HEK293T (cell line): ENCODE measurements around the gene TOMM70.

Experiments used
- CTCF ChIA-PET: fragments of 350-600 bp; formaldehyde crosslinking; extraction: SDS; loops from one replicate; lab custom pipeline; 2021; ENCODE audit warnings: antibody characterized with exemption, inconsistent platforms; lab: Yijun Ruan, JAX
- POLR2A ChIA-PET: fragments of 350-600 bp; formaldehyde crosslinking; extraction: SDS; loops from one replicate; lab custom pipeline; 2020; ENCODE audit warnings: antibody characterized with exemption, inconsistent platforms; lab: Yijun Ruan, JAX
- DNase-seq: peaks from one replicate; pipeline ENCODE4 v3.0.0; 2012; ENCODE audit warnings: mixed read lengths; ENCODE audit errors: extremely low spot score
- ARNT ChIP-seq: fragments of 450-650 bp; IDR thresholded peaks from 2 replicates; pipeline ENCODE4 v1.6.1; 2017; ENCODE audit warnings: mild to moderate bottlenecking
- BHLHE40 ChIP-seq: fragments of 450-650 bp; IDR thresholded peaks from 2 replicates; pipeline ENCODE4 v1.6.1; 2016; ENCODE audit warnings: mild to moderate bottlenecking, moderate library complexity, borderline replicate concordance
- CTBP1 ChIP-seq: fragments of 450-650 bp; IDR thresholded peaks from 2 replicates; pipeline ENCODE4 v1.6.1; 2016; ENCODE audit warnings: borderline replicate concordance
- ELF4 ChIP-seq: fragments of 450-650 bp; IDR thresholded peaks from 2 replicates; pipeline ENCODE4 v1.6.1; 2017; ENCODE audit warnings: antibody characterized with exemption
- FOXA1 ChIP-seq: fragments of 450-650 bp; IDR thresholded peaks from 2 replicates; pipeline ENCODE4 v1.6.1; 2016; ENCODE audit warnings: mild to moderate bottlenecking
- FOXK2 ChIP-seq: fragments of 450-650 bp; IDR thresholded peaks from 2 replicates; pipeline ENCODE4 v1.6.1; 2016; ENCODE audit warnings: mild to moderate bottlenecking
- FOXM1 ChIP-seq: fragments of 450-650 bp; IDR thresholded peaks from 2 replicates; pipeline ENCODE4 v1.6.1; 2017; ENCODE audit warnings: mild to moderate bottlenecking, borderline replicate concordance
- HDGF ChIP-seq: fragments of 450-650 bp; IDR thresholded peaks from 2 replicates; pipeline ENCODE4 v1.6.1; 2017; ENCODE audit warnings: antibody characterized with exemption, borderline replicate concordance
- L3MBTL2 ChIP-seq: fragments of 450-650 bp; conservative IDR thresholded peaks from 2 replicates; pipeline ENCODE4 v1.6.1; 2016; ENCODE audit warnings: mild to moderate bottlenecking
- LEF1 ChIP-seq: fragments of 450-650 bp; IDR thresholded peaks from 2 replicates; pipeline ENCODE4 v1.6.1; 2017; ENCODE audit warnings: mild to moderate bottlenecking, borderline replicate concordance
- NFRKB ChIP-seq: fragments of 450-650 bp; IDR thresholded peaks from 2 replicates; pipeline ENCODE4 v1.6.1; 2016; ENCODE audit warnings: mild to moderate bottlenecking, moderate library complexity
- PKNOX1 ChIP-seq: fragments of 450-650 bp; IDR thresholded peaks from 2 replicates; pipeline ENCODE4 v1.6.1; 2016
- SP1 ChIP-seq: fragments of 450-650 bp; IDR thresholded peaks from 2 replicates; pipeline ENCODE4 v1.6.1; 2017
- SUZ12 ChIP-seq: fragments of 450-650 bp; IDR thresholded peaks from 2 replicates; pipeline ENCODE4 v1.6.1; 2016; ENCODE audit warnings: mild to moderate bottlenecking
- TARDBP ChIP-seq: fragments of 450-650 bp; IDR thresholded peaks from 2 replicates; pipeline ENCODE4 v1.6.1; 2016
- ZNF384 ChIP-seq: fragments of 450-650 bp; IDR thresholded peaks from 2 replicates; pipeline ENCODE4 v1.6.1; 2016

Gene TOMM70

GRCh38 chr3:100411091-100411982 lies 10.4 kb upstream of the TOMM70 start:
- ChIA-PET POLR2A (interaction anchor here (2.0 kb wide), 1 partner anchor 10 kb away, joined by 6 read pairs; the partner anchor contains the start of genes LNP1 and TOMM70), CTCF (no interaction called here)

DNA sequence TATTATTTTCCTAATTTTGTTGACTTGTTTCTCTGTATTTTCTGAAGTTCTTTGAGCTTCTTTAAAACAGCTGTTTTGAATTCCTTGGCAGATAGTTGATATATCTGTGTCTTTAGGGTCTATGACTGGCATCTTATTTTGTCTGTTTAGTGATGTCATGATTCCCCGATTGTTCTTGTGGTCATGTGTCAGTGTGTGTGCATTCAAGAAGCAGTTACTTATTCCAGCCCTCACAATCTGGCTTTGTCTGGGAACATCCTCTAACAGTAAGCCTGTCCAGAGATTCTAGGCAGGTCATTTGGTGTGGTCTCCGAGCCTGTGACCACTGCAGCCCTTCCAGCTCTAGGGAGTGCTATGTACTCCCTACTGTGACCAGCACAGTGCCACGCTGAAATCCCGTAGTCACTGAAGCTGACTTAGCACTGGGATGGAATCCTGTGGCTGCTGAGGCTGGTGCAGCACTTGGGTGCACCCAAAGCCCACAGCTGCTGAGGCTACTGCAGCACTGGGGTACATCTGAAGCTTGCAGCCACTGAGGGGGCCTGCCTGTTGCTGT lies 7.2 kb upstream of the TOMM70 start:
- ChIA-PET POLR2A (no interaction called here), CTCF (no interaction called here)
- no peak for DNase-seq
- TF ChIP-seq L3MBTL2 (no peak), ZNF384 (no peak), CTBP1 (no peak), FOXA1 (no peak), FOXM1 (no peak), HDGF (no peak), TARDBP (no peak), BHLHE40 (no peak), LEF1 (no peak), FOXK2 (no peak), ARNT (no peak), ELF4 (no peak), SUZ12 (no peak)

More at GRCh38 chr3:100411091-100411982, 10.4 kb upstream of the TOMM70 start:
- DNase-seq = no peak
- no peak for TF ChIP-seq HDGF
- TF ChIP-seq SP1 = no peak
- no peak for TF ChIP-seq FOXM1
- TF ChIP-seq FOXA1 = no peak
- TF ChIP-seq ARNT = no peak
- no peak for TF ChIP-seq CTBP1
- no peak for TF ChIP-seq NFRKB
- no peak for TF ChIP-seq SUZ12
- TF ChIP-seq L3MBTL2 = no peak
- no peak for TF ChIP-seq PKNOX1
- no peak for TF ChIP-seq TARDBP
- TF ChIP-seq LEF1 = no peak
- no peak for TF ChIP-seq ELF4
- TF ChIP-seq ZNF384 = no peak
- no peak for TF ChIP-seq FOXK2
- no peak for TF ChIP-seq BHLHE40

GRCh38 chr3:100407164-100407563 lies 6.3 kb upstream of the TOMM70 start:
- CTCF ChIA-PET = no interaction called here
- TF ChIP-seq L3MBTL2 (no peak), LEF1 (no peak), TARDBP (no peak), PKNOX1 (peak; percentile 72), ARNT (no peak)
- POLR2A ChIA-PET = no interaction called here
- no peak for DNase-seq

DNA sequence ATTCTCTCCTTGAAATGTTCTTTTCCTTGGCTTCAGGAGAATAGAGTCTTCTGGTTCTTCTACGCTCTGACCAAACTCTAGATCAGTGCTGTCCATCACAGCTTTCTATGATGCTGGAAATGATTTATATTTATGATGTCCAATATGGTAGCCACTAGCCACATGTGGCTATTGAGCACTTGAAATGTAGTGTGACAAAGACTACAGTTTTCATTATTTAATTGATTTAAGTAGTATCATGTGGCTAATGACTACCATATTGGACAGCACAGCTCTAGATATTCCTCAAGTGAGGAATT lies 3.3 kb upstream of the TOMM70 start:
- CTCF ChIA-PET = no interaction called here
- TF ChIP-seq FOXK2 (no peak), SUZ12 (no peak), LEF1 (no peak), ARNT (no peak), PKNOX1 (peak; percentile 50; the same call in 1 of the 2 replicates)
- POLR2A ChIA-PET = interaction anchor here (1.3 kb wide), 1 partner anchor 15 kb away, joined by 4 read pairs; no protein-coding TSS in a partner anchor
- DNase-seq = no peak

DNA sequence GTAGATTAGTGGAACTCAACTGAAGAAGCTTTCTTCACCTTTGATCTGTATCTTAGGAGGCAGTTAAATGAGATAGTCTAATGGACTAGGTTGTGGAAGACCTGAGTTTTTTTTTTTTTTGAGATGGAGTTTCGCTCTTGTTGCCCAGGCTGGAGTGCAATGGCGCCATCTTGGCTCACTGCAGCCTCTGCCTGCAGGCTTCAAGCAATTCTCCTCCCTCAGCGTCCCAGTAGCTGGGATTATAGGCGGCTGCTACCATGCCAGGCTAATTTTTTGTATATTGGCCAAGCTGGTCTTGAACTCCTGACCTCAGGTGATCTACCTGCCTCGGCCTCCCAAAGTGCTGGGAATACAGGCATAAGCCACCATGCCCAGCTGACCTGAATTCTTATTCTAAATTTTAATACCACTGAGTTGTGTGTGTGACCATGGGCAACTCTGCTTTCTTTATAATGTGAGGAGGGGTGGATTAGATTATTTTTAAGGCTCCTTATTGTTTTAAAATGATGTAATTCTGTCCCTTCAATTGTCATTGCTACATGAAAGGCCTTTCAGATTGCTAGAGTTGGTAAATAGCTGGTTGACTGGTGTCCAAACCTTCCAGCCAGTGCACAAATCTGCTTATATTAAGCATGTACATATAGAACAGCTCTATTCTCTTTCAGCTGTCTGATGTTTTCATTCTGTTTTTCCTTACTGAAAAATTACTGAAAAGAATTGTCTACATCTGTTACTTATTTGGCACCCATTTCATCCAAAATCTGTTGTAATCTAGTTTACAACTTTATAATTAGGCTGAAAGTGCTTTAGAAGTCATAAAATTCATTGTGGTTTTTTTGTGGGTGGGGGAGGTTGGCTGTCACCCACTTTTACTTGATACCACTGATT lies 2.7 kb upstream of the TOMM70 start:
- DNase-seq = no peak
- ChIA-PET POLR2A (interaction anchor here (1.3 kb wide), 1 partner anchor 16 kb away, joined by 4 read pairs; no protein-coding TSS in a partner anchor), CTCF (no interaction called here)
- TF ChIP-seq ZNF384 = peak; percentile 95
- peak; percentile 12; the same call in 1 of the 2 replicates for TF ChIP-seq NFRKB
- no peak for TF ChIP-seq FOXA1

GRCh38 chr3:100402891-100403290 lies 2.0 kb upstream of the TOMM70 start:
- no peak for DNase-seq
- TF ChIP-seq FOXA1 = no peak
- no peak for TF ChIP-seq ZNF384
- TF ChIP-seq PKNOX1 = no peak
- no peak for TF ChIP-seq LEF1
- TF ChIP-seq SUZ12 = no peak
- no peak for TF ChIP-seq FOXM1
- no peak for TF ChIP-seq ELF4
- no peak for TF ChIP-seq FOXK2
- no peak for TF ChIP-seq SP1
- TF ChIP-seq HDGF = no peak
- TF ChIP-seq ARNT = no peak
- CTCF ChIA-PET = interaction anchor here (0.7 kb wide), 1 partner anchor 739 kb away, joined by 3 read pairs; no protein-coding TSS in a partner anchor
- POLR2A ChIA-PET = interaction anchor here (2.6 kb wide), 1 partner anchor 23 kb away, joined by 12 read pairs; no protein-coding TSS in a partner anchor
